CD4-positive, alpha-beta T cell treated with Interleukin-21 for 1 hour (primary cell): ENCODE data around the gene ELP5.

Source experiments
- DNase-seq: peaks from one replicate; pipeline ENCODE4 v3.0.0-alpha.2; 2020

Gene ELP5

DNA sequence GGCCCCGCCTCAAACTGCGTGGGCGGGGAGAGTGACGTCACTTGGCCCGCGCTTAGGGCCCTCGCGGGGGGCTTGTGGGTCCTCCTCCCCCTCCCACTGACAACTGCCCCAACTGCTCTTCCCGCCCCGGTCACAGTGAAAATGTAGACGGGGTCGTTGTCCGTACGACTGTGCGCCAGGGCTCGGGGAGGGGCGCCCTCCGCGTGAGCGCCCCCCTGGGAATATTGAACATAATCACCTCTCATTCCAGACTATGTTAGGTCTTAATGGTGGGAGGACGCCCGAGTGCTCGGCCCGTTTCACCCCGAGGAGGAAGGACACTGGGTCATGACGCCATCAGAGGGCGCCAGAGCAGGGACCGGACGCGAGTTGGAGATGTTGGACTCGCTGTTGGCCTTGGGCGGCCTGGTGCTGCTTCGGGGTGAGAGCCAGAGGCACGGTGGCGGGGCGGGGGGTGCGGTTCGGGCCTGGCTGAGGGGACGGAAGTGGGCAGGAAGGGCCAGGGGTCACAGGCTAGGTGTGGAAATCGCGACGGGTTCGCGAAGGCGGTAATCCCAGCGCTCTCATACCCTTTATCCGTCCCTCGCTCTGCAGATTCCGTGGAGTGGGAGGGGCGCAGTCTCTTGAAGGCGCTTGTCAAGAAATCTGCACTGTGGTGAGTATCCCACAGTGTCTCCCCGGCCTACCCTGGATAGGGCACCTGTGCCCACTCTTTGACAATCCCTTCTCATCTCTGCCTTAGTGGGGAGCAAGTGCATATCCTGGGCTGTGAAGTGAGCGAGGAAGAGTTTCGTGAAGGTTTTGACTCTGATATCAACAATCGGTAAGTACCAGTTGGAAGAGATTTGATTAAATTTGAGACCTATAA lies at the start of gene ELP5:
Gene ELP5, plus strand, starts transcription at position 40 of the 868 bp plus-strand sequence. Its CDS starts 336 bp downstream, at position 376.
- DNase-seq, result peak; percentile 91

DNA sequence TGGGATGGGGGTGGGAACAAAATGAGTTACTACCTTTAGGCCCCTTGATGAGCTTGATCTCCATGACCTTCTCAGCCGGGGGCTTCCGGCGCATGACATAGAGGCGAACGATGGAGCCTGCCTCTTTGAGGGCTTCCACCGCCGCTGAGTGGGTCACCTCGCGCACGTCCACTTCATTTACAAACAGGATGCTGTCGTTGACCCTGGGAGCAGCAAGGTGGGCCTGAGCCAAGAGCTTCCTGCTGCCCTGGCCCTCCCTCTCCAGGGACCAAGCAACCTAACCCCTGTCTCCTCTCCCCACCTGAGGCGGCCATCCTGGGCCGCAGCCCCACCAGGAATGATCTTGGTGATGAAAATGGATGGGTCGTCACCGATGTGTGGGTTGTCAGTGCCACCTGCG lies 48.6 kb upstream of the ELP5 start:
- no peak for DNase-seq

GRCh38 chr17:7204336-7204735 lies 47.7 kb upstream of the ELP5 start:
- no peak for DNase-seq

DNA sequence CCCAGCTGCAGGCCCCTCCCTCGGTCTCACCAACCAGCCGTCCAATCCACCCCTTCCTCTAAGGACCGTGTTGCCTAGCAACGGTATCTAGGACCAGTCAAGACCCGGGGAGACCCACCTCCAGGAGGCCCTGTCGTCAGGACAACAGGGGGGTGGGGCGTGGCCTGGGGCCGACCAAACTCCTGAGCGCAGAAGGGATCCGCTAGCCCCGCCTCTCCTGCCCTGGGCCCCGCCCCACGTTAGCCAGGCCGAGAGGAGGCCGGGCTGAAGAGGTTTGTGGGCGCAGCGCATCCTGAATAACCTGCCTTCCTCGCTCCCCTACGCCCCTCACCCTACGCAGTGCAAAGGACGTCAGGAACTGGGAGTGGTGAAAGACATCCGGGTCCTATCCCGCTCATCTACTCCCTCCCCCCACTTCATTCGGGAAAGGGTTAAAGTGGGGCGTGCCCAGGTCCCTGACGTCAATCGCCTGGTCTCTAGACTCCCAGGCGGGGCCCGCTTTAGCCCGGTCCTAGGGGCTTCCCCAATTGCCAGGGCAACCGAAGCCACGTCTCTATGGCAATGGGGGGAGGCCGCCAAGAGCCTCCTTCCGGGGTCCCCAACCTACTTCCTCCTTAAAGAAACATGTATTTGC lies 47.1 kb upstream of the ELP5 start:
- DNase-seq, result peak; percentile 99

DNA sequence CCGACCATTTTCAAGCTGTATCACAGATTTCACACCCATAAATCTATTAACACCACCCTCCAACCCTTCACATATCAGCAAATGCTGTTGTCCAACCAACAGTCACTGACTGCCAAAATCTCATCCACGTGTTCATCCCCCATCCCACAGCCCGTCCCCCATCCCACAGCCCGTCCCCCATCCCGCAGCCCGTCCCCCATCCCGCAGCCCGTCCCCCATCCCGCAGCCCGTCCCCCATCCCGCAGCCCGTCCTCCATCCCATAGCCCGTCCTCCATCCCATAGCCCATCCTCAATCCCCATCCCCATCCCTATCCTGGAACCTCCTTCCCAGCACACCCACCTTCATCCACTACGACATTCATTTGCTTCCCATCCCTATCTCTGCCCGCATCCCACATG lies 46.5 kb upstream of the ELP5 start:
- DNase-seq, result no peak

DNA sequence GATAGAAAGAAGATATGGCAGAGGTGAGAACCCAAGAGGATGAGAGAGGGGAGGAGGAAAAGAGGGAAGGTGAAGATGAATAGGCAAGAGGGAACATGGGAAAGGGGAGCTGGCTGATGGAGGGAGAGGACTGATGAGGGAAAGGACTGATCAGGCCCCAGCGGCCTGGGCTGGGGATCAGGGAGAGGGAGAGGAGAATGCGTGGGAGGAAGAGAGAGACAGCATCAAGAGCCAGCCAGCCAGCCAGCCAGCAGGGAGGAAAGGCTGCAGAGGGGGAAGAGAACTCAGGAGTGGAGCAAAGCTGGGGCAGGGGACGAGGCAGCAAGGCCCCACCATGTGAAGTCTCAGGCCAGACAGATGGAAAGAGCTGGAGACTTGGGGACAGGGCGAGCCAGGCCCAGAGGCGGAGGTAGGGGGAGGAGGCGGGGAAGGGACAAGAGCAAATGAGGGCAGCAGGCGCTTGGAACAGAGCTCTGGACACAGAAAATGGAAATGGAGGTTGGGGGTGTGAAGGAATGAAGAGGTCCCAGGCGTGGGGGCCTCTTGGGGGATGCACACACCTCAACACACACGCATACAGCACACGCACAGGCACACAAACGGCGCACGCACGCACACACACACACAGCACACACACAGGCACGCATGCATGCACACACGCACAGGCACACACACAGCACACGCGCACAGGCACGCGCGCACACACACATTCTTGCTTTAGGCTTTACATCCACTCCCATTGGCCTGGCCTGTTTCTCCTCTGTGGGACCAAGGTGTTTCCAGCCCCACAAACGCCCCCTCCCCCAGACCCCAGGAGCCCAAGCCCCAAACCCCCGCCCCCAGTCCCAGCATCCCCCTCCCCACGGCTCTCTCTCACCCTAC lies 44.7 kb upstream of the ELP5 start:
- no peak for DNase-seq

GRCh38 chr17:7208027-7208571 lies 43.9 kb upstream of the ELP5 start:
- DNase-seq, result no peak

GRCh38 chr17:7208754-7209460 lies 43.1 kb upstream of the ELP5 start:
- DNase-seq, result no peak

DNA sequence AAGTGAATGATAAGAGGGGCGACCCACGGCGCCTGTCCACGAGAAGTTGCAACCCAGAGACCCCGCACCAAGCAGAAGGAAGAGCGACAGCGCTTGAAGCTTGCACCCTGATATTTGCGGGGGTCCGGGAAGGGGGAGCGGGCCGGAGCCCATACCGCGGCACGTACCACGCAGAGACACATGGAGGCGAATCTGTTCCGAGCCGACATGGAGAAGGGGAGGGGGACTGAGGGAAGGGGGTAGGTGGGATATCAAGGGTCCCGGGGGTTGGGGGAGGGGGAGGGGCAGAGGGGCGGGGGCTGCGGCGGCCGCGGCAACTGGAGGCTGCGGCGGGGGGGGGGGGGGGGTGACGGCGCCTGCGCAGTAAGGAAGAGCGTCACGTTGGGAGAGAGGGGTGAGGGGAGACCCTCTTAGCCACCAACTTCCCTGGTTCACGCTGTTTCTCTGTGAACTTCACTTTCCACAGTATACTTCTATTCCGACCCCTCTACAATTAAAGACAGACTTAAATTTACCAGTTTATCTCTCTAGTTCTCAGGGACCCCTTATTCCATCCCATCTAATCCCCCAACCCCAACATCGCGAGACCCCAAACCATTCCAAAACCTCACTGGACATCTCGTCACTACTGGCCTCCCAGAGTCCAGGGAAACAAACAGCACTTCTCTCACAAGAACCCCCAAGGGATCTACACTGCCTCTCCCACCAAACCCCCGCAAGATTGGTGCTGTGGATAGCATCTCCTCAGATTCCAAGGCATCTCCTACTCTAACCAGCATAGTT lies 40.3 kb upstream of the ELP5 start:
- DNase-seq, result no peak

DNA sequence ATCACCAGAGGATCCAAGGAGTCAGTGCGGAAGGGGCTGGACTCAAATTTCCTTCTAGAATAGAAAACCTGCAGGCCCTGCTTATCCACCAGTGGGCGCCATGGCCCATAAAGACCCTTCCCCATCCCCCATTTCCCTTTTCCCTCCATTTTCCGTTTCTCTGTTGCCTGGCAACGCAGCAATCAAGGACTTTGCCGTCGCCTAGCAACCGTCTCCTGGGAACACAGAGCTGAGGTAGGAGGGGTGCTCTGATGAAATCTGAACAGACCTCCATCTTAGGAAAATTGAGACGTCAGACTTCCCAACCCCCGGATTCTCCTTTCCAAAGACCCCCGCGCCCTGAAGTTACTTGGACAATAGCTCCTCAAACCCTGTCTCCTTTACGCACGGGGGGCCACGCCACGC lies 38.1 kb upstream of the ELP5 start:
- peak; percentile 91 for DNase-seq

- DNase-seq, result peak; percentile 99
Observed at GRCh38 chr17:7214300-7215135, 37.5 kb upstream of the ELP5 start.

GRCh38 chr17:7215136-7215638 lies 36.8 kb upstream of the ELP5 start:
- no peak for DNase-seq

GRCh38 chr17:7215652-7216180 lies 36.3 kb upstream of the ELP5 start:
- no peak for DNase-seq

- no peak for DNase-seq
Observed at GRCh38 chr17:7216242-7217112, 35.5 kb upstream of the ELP5 start.

- no peak for DNase-seq
Observed at GRCh38 chr17:7217113-7217987, 34.7 kb upstream of the ELP5 start.

GRCh38 chr17:7218166-7218565 lies 33.8 kb upstream of the ELP5 start:
- DNase-seq, result no peak

DNA sequence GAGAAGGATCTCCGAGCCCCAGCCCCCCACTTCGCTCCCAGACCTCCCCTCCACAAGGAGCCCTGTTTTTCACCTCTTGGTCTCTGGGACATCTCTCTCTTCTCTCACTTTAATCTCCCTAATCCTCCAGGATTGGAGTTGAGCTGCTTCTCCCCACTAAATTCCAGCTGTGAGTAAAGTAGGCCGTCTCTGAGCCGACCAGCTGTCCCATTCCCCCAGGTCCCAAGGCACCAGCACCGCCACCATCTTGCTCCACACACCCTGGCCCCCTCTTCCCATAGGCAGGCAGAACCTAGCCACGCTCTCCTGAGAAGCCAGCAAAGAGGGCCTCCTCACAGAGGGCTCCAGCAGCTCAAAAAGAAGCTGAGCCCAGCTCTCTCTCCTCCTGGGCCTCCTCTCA lies 33.3 kb upstream of the ELP5 start:
- DNase-seq, result no peak

DNA sequence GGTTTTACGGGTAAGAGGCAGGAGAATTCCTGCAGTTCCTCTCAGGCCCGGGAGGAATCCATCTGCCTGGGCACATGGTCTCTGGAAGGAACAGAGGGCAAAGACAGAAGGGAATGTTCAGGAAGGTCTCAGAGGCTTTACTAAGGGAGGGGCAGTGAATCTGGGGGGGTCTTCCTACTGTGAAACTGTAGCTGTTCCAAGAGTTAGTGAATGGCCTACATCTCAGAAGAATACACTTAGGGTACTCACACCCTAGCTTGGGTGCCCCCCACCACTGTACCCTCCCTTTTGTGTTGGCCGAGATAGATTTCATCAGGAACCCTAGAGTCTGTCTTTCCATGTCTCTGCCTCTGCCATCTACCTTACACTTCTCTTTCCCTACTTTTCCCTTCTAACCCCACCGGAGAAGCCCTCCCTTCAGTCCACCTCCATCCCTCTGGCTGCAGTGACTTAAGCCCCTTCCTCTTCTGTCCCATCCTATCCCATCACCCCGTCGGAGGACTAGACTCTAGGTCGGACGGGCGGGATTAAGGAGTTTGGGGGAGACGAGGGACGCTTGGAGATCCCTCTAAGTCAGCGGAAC lies 32.7 kb upstream of the ELP5 start:
- DNase-seq, result no peak
